ENCODE results near the gene AICDA. TPM values are rescaled to one million over a fixed set of nuclear protein-coding genes. Genes with fewer than 3 reads are reported as not detected.

The AICDA gene
- total RNA-seq, 1 experiment from 2014 or later, result 2.6 TPM

Small RNA genes within 50 kb of the gene (small RNA-seq; reads per million reads assigned to genes)
- not detected for gene RF00019
- not detected for gene RF00564

Other genes with a start within 250 kb of the AICDA start
- not detected in 2 replicates for gene CLEC6A, start 156.9 kb downstream of the AICDA start, total RNA-seq (2014; rRNA removed; shearing (Covaris generic); ENCODE audit: low replicate concordance)
- not detected in 2 replicates for gene CLEC4D, start 99.4 kb downstream of the AICDA start, total RNA-seq (2014; rRNA removed; shearing (Covaris generic); ENCODE audit: low replicate concordance)
- 1.4 TPM in 1 of 2 replicates, not detected in the other for gene CLEC4E, start 72.0 kb downstream of the AICDA start, total RNA-seq (2014; rRNA removed; shearing (Covaris generic); ENCODE audit: low replicate concordance)
- not detected in 2 replicates for gene MFAP5, start 50.0 kb upstream of the AICDA start, total RNA-seq (2014; rRNA removed; shearing (Covaris generic); ENCODE audit: low replicate concordance)
- 0.89 and 0.90 TPM in 2 replicates for gene RIMKLB, start 85.1 kb upstream of the AICDA start, total RNA-seq (2014; rRNA removed; shearing (Covaris generic); ENCODE audit: low replicate concordance)
- not detected in 2 replicates for gene A2ML1, start 209.8 kb upstream of the AICDA start, total RNA-seq (2014; rRNA removed; shearing (Covaris generic); ENCODE audit: low replicate concordance)

Data from Karpas-422 (cell line).